Right cardiac atrium (tissue), 5 donors: ENCODE results near the gene ANKRD1. TPM values are rescaled to one million over a fixed set of nuclear protein-coding genes. Genes with fewer than 3 reads are reported as not detected.
"Not testable (repeated sequence)": the region's sequence is repeated elsewhere in the genome, so short reads cannot be mapped to it uniquely, and the experiment has no call there.

Source experiments
- ATAC-seq, 2 donors: fragments of 200-7000 bp; cut with Tn5 transposase; one replicate each; pipeline versions ENCODE4 v1.8.0 to v1.9.1; 2020; ENCODE audit warnings: moderate library complexity in 2 of 2, mild to moderate bottlenecking in 1 of 2
- DNase-seq, 3 donors: peaks; one replicate each; pipeline ENCODE4 v3.0.0-alpha.2; 2020
- H3K27ac ChIP-seq: one replicate; pipeline ENCODE4 v1.5.1; 2013; ENCODE audit warnings: mild to moderate bottlenecking, low read length, control low read depth, moderate library complexity
- H3K27me3 ChIP-seq: one replicate; pipeline ENCODE4 v1.6.1; 2013; ENCODE audit not compliant: control insufficient read depth, insufficient read depth
- H3K4me1 ChIP-seq: one replicate; pipeline ENCODE4 v1.6.1; 2013; ENCODE audit warnings: low read length; ENCODE audit not compliant: control insufficient read depth, insufficient read depth
- H3K4me3 ChIP-seq: one replicate; pipeline ENCODE4 v1.5.1; 2013; ENCODE audit warnings: low read length, control low read depth
- H3K9me3 ChIP-seq: one replicate; pipeline ENCODE4 v1.6.1; 2013; ENCODE audit warnings: low read length; ENCODE audit not compliant: control insufficient read depth
- WGBS: extraction: QIAGEN DNeasy Blood & Tissue Kit; methylation state at CpG from one replicate; pipeline ENCODE4 v1.1.7; 2013; 5-methylcytosine and 5-hydroxymethylcytosine counted together
- intact Hi-C, 4 donors: fragments of 100-400 bp; cut with DNase I; formaldehyde crosslinking; loops; one replicate each; pipeline versions ENCODE4 v1.11.0 to v1.14.0; 2022 to 2023
- polyA plus RNA-seq: library from polyadenylated mRNA; stranded (reverse); fragments of 200-250 nt; gene quantifications from one replicate; pipeline ENCODE4 v1.2.3, GENCODE V29; 2013
- total RNA-seq, 4 donors: library from RNA; stranded (reverse); fragmentation: NEBNext Ultra II Directional; extraction: Animal tissue kit (Norgen Biotek cat#: 25700); gene quantifications; one replicate each; pipeline ENCODE4 v1.2.1, GENCODE V29; 2021
- donor health status: healthy with polysubstance abuse.
- donor health status: DM: no; HTN: yes; CAD: no.
- donor health status: DM: no; HTN: no; CAD: no.
- donor health status: DM: no; HTN: yes; CAD: no; lungs with severe emphysema.
- donor health status: DM: yes; HTN: yes; CAD: no.

The ANKRD1 gene
- total and polyA plus RNA-seq, 5 donors, result 1,154 to 4,109 (median 2,468) TPM

DNA sequence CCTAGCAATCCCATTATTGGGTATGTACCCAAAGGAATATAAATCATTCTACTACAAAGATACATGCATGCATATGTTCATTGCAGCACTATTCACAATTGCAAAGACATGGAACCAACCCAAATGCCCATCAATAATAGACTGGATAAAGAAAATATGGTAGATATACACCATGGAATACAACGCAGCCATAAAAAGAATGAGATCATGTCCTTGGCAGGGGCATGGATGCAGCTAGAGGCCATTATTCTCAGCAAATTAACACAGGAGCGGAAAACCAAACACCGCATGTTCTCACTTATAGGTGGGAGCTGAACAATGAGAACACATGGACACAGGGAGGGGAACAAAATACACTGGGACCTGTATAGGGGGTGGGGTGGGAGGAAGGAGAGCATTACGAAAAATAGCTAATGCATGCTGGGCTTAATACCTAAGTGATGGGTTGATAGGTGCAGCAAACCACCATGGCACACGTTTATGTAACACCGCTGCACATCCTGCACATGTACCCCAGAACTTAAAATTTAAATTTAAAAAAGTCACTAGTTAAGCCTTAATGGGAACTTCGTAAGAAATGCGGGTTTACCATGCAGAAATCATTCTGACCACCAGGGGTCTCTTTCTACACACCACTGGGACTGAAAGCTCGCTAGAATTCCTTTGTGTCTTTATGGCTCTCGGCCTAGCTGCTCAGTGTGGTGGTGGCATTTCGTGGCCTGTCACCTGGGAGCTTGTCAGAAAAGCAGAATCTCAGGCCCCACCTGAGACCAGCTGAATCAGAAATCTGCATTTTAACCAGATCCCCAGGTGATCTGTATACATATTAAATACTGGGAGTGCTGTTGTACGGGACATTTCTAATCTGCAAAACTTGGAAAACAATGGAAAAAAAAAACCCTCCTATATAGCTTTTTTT lies 9.5 kb downstream of the ANKRD1 start:
- Histone ChIP-seq H3K4me1 (no peaks in the 10 kb centered on the region), H3K27ac (no peak overlapping the region), H3K4me3 (no peak overlapping the region), H3K9me3 (no peaks in the 10 kb centered on the region), H3K27me3 (no peaks in the 10 kb centered on the region)
- intact Hi-C loops, result loop anchor here in 2 of 4 donors (5.0 to 10.0 kb wide), 2 partner anchors 341 to 343 kb away; no protein-coding TSS in a partner anchor
- WGBS, result 25% methylated on average over 12 of the region's 12 CpGs
- ATAC-seq, result peak; percentile 68 to 75
- DNase-seq, result peak in 2 of 3 donors; percentile 64 to 66

DNA sequence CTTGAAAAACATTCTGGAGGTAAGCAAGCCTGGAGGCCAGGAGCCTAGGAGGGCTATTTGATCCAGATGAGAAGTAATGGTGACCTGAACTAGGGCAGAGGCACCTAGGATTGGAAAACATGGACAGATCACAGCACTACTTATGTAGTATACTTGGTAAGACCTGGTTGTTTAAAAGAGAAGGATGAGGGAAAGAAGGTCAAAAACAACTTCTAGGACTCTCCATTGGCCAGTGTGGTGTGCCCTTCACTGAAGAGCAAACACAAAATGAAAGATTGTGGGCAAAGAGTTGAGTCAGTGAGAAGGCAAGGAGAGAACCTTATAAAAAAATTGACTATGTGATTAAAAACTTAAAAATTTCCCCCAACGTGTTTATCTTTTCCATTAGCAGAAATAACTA lies 14.3 kb downstream of the ANKRD1 start:
- Histone ChIP-seq H3K27ac (no peak overlapping the region), H3K4me1 (no peaks in the 10 kb centered on the region), H3K9me3 (no peaks in the 10 kb centered on the region), H3K27me3 (no peaks in the 10 kb centered on the region), H3K4me3 (no peak overlapping the region)
- DNase-seq (no peak), ATAC-seq (no peak)
- 67% methylated on average over 1 of the region's 1 CpG for WGBS
- intact Hi-C loops, result no loop called here

DNA sequence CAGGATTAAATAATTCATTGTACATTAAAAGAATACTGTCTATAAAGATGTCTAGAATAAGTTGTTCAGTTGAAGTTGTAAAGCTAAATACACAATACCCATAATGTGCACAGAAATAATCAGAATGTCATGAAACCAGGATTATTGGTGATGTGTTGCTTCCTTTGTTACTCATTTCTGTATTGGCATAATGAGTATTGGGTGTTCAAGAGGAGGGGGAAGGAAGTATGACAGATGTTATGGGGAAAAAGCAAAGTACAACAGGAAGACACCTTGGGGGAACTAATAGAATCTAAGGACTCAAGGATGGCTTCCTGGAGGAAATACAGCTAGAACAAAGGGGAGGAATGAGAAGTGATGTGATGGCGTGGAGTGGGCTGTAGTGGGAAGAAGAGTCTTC lies 15.0 kb downstream of the ANKRD1 start:
- Histone ChIP-seq H3K4me3 (no peak overlapping the region), H3K9me3 (no peaks in the 10 kb centered on the region), H3K27ac (no peak overlapping the region), H3K27me3 (no peaks in the 10 kb centered on the region), H3K4me1 (no peaks in the 10 kb centered on the region)
- intact Hi-C loops, result no loop called here
- ATAC-seq (no peak), DNase-seq (no peak)
- WGBS, result 67% methylated on average over 1 of the region's 1 CpG

DNA sequence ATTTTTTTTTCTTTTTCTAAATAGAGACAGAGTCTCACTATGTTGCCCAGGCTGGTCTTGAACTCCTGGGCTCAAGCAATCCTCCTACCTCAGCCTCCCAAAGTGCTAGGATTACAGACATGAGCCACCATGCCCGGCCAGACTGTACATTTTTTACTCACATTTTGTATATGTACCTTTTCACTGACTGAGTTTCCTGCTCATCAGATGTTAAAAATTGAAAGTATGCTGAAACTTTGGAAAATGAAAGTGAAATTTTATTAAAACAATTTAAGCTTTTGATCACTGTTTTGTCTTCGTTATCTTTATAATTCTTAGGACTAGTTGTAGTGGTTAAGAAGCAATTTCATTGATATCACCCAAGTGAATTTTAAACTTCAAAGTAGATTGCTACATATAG lies 24.0 kb downstream of the ANKRD1 start:
- H3K27ac ChIP-seq, intact Hi-C loops, H3K9me3 ChIP-seq, H3K4me3 ChIP-seq, H3K27me3 ChIP-seq, ATAC-seq, H3K4me1 ChIP-seq, DNase-seq: not testable (repeated sequence)
- 87% methylated on average over 2 of the region's 2 CpGs for WGBS

DNA sequence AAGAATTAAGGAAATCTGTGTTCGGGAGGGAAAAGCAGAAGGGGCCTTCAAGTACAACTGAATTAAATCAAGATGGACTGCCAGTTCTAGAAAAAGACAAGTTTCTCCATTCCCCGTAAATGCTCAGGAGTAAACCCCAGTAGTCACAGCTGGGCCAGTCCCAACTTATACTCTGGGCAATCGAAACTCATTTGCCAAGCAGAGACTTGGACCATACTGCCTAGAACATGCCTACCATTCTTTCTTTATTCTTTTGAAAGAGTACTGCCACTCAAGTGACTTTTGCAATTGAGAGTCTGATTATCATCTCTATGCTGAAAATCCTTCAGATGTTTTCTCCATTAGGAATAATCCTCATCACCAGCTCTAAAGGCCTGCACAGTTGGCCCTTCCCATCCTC lies 27.7 kb downstream of the ANKRD1 start:
- Histone ChIP-seq H3K9me3 (no peaks in the 10 kb centered on the region), H3K4me3 (no peak overlapping the region), H3K27ac (no peak overlapping the region), H3K4me1 (no peaks in the 10 kb centered on the region), H3K27me3 (no peaks in the 10 kb centered on the region)
- intact Hi-C loops, result no loop called here
- DNase-seq (no peak), ATAC-seq (no peak)
- WGBS, result 92% methylated on average over 3 of the region's 3 CpGs

DNA sequence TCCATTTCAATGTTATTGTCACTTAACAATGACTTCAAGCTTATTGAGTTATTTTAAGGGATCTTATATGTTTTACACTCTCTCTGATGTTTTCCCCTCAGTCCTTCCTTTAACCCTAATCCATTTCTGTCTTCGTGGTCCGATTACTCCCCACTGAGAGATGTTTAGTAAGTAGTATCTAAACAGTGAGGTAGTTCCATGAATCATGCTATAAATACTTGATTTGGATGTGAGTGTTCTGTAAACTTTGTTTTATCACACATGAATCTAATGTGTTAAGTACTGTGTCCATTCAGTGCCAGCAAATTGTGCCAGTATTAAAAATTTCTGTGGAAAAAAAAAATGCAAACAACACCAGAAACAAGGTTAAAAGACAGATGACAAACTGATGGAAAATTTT lies 30.5 kb downstream of the ANKRD1 start:
- DNase-seq (no peak), ATAC-seq (no peak)
- intact Hi-C loops, result no loop called here
- no peak overlapping the region for H3K4me3 ChIP-seq
- no peaks in the 10 kb centered on the region for H3K27me3 ChIP-seq
- no peaks in the 10 kb centered on the region for H3K9me3 ChIP-seq
- no peaks in the 10 kb centered on the region for H3K4me1 ChIP-seq
- 93% methylated on average over 2 of the region's 2 CpGs for WGBS
- no peak overlapping the region for H3K27ac ChIP-seq

DNA sequence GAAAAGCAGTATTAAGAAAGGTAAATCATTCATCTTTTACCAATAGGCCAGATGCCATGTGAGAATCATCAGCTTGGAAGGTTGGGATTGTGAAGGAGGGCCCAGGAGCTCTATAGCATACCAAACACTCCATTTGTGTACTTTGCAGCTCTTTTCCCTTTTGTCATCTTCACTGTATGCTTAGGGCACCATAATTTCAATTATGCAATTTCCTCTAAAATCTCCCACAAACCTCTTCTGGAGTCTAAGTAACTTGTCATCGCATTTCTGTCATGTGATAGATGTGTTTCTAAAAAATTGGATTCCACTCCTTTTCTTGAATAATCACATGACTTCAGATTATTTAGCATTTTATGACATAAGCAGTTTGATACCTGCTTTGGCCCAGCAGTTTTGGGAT lies 31.3 kb downstream of the ANKRD1 start:
- Histone ChIP-seq H3K27ac (no peak overlapping the region), H3K4me3 (no peak overlapping the region), H3K27me3 (no peaks in the 10 kb centered on the region), H3K4me1 (peaks cover under 1% of the 10 kb centered on the region), H3K9me3 (no peaks in the 10 kb centered on the region)
- ATAC-seq (no peak), DNase-seq (no peak)
- 95% methylated on average over 1 of the region's 1 CpG for WGBS
- intact Hi-C loops, result loop anchor here in 1 of 4 donors (10.0 kb wide), 1 partner anchor 365 kb away; no protein-coding TSS in a partner anchor

DNA sequence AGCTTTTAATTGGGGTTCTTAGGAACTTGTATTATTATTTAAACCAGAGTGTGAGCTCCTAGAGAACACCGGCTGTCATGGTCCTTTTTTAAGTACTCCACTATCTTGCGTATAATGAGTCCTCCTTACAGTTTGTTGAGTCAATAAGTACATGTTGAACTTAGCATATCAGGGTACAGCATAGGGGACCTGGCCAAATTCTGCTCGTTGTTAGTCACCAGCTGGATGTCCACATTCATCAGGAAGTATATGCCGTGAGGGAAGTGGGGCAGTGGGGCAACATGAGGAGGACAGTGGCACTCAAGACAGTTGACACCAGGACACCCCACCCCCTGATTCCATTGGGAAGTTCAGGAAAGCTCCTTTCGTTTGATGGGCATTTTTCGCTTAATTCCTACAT lies 32.5 kb downstream of the ANKRD1 start:
- 91% methylated on average over 6 of the region's 6 CpGs for WGBS
- peaks cover 3% of the 10 kb centered on the region for H3K4me1 ChIP-seq
- no peak overlapping the region for H3K27ac ChIP-seq
- H3K4me3 ChIP-seq, result no peak overlapping the region
- intact Hi-C loops, result loop anchor here in 1 of 4 donors (10.0 kb wide), 1 partner anchor 366 kb away; no protein-coding TSS in a partner anchor
- H3K9me3 ChIP-seq, result no peaks in the 10 kb centered on the region
- H3K27me3 ChIP-seq, result no peaks in the 10 kb centered on the region
- ATAC-seq (no peak), DNase-seq (peak in 1 of 3 donors; percentile 25)

DNA sequence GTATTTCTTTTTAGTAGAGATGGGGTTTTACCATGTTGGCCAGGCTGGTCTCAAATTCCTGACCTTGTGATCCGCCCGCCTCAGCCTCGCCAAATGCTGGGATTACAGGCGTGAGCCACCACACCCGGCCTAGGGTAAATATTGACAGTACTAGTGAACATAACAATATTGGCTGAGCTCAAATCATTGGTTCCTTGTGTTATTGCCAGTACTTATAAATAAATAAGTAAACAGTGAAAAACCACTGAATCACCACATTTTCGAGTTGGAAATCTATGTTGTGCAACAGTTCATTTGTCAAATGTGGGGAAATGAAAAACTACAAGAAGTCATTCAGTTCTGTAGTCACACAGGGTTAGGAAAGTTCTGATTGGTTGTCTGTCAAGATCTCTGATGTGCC lies 33.3 kb downstream of the ANKRD1 start:
- DNase-seq, result no peak
- Histone ChIP-seq H3K27ac (no peak overlapping the region), H3K4me1 (peaks cover 3% of the 10 kb centered on the region), H3K27me3 (no peaks in the 10 kb centered on the region), H3K4me3 (no peak overlapping the region), H3K9me3 (no peaks in the 10 kb centered on the region)
- no peak for ATAC-seq
- intact Hi-C loops, result loop anchor here in 1 of 4 donors (10.0 kb wide), 1 partner anchor 367 kb away; no protein-coding TSS in a partner anchor
- WGBS, result 93% methylated on average over 6 of the region's 6 CpGs

DNA sequence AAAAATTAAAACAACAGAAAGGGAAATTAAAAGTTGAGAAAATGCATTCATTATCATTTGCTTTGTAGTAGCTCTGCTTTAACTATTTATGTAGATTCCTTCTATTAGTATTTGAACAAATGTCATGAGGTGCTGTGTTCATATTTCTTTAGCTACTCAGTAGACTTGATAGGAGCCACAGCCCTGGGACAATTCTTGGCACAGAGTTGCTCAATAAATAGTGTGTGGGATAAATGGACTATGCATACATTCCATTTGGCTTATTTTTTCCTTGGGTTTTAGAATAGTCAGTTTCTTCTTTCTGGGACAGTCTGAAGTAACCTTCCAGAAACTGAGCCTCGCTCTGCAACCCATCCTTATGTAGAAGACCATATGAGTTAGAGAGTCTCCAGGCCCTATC lies 35.7 kb downstream of the ANKRD1 start:
- no peak for DNase-seq
- Histone ChIP-seq H3K4me1 (peaks cover 3% of the 10 kb centered on the region), H3K27me3 (no peaks in the 10 kb centered on the region), H3K27ac (no peak overlapping the region), H3K9me3 (no peaks in the 10 kb centered on the region), H3K4me3 (no peak overlapping the region)
- no peak for ATAC-seq
- 98% methylated on average over 1 of the region's 1 CpG for WGBS
- intact Hi-C loops, result loop anchor here in 1 of 4 donors (10.0 kb wide), 1 partner anchor 370 kb away; no protein-coding TSS in a partner anchor

DNA sequence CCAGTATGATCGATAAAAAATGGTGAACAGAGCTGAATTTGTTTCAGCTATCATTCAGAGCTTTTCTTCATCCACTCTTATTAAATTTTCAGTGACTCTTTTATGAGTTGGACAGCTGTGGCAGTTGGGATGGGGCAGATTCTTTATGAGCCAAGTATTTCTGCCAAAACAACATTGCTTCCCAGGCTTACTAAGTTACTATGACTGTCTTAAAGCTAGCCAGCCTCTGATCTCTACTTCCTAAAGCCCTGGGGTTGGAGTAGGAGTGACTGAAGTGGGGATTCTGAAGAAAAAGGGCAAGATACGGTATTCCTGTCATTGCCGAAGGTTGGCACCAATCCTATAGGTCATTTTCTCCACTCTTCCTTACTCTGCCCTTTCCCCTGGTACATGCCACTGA lies 36.5 kb downstream of the ANKRD1 start:
- 74% methylated on average over 3 of the region's 3 CpGs for WGBS
- no peaks in the 10 kb centered on the region for H3K27me3 ChIP-seq
- no peak for DNase-seq
- no peaks in the 10 kb centered on the region for H3K9me3 ChIP-seq
- H3K4me3 ChIP-seq, result no peak overlapping the region
- intact Hi-C loops, result loop anchor here in 1 of 4 donors (10.0 kb wide), 1 partner anchor 370 kb away; no protein-coding TSS in a partner anchor
- H3K27ac ChIP-seq, result no peak overlapping the region
- H3K4me1 ChIP-seq, result peaks cover 3% of the 10 kb centered on the region
- ATAC-seq, result peak in 1 of 2 donors; percentile 29
